Right lobe of liver (tissue), 4 donors: Measurements from ENCODE around the gene PNN.

Source experiments
- POLR2A ChIP-seq: fragments of 450-650 bp; IDR thresholded peaks from one replicate; pipeline ENCODE4 v1.6.1; 2017; ENCODE audit warnings: antibody characterized with exemption, mild to moderate bottlenecking
- TF ChIP-seq, protein P1 (sequence below), 4 donors: fragments of 200-600 bp in 3 of 4; fragments of 450-650 bp in 1 of 4; IDR thresholded peaks; one replicate each; pipeline versions ENCODE4 v1.5.1 to v1.8.0; 2016 to 2022; ENCODE audit warnings: antibody characterized with exemption in 4 of 4, mild to moderate bottlenecking in 2 of 4
- donor health status: DM: no; HTN: no; CAD: no.
- donor health status: DM: no; HTN: no; CAD: no.
- donor health status: DM: no; HTN: yes; CAD: no.

DNA sequence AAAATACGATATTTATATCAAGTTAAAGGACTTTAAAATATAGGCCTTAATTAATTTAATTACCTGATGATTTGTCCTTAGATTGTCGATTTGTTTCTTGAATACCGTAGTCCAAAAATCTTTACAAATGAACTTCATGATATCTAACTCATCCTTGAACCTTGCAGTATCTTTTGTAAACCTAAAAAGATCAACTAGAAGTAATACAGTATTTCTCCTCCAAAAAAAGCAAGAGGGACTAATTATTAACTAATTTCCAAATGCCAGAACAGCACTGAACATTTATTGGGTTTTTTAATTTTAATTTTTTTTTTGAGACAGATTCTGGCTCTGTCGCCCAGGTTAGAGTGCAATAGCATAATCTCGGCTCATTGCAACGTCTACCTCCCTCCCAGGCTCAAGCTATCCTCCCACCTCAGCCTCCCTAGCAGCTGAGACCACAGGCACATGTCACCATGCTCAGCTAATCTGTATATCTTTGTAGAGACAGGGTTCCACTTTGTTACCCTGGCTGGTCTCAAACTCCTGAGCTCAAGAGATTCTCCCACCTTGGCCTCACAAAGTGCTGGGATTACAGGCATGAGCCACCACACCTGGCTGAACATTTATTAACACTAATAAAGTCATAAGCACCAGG, 16.7 kb upstream of the PNN start:
- TF ChIP-seq, protein P1, sequence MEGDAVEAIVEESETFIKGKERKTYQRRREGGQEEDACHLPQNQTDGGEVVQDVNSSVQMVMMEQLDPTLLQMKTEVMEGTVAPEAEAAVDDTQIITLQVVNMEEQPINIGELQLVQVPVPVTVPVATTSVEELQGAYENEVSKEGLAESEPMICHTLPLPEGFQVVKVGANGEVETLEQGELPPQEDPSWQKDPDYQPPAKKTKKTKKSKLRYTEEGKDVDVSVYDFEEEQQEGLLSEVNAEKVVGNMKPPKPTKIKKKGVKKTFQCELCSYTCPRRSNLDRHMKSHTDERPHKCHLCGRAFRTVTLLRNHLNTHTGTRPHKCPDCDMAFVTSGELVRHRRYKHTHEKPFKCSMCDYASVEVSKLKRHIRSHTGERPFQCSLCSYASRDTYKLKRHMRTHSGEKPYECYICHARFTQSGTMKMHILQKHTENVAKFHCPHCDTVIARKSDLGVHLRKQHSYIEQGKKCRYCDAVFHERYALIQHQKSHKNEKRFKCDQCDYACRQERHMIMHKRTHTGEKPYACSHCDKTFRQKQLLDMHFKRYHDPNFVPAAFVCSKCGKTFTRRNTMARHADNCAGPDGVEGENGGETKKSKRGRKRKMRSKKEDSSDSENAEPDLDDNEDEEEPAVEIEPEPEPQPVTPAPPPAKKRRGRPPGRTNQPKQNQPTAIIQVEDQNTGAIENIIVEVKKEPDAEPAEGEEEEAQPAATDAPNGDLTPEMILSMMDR (IDR thresholded peaks at IDR 0.05) = no peak
- no peak for TF ChIP-seq POLR2A
